GM19372 (cell line): ENCODE results near the gene SERPINA4.

Source experiments
- ATAC-seq: cut with Tn5 transposase; IDR thresholded peaks from one replicate; pipeline ENCODE4 v1.9.1; 2021; ENCODE audit warnings: mild to moderate bottlenecking, low read depth, moderate library complexity; ENCODE audit not compliant: unreplicated experiment

SERPINA4 gene

DNA sequence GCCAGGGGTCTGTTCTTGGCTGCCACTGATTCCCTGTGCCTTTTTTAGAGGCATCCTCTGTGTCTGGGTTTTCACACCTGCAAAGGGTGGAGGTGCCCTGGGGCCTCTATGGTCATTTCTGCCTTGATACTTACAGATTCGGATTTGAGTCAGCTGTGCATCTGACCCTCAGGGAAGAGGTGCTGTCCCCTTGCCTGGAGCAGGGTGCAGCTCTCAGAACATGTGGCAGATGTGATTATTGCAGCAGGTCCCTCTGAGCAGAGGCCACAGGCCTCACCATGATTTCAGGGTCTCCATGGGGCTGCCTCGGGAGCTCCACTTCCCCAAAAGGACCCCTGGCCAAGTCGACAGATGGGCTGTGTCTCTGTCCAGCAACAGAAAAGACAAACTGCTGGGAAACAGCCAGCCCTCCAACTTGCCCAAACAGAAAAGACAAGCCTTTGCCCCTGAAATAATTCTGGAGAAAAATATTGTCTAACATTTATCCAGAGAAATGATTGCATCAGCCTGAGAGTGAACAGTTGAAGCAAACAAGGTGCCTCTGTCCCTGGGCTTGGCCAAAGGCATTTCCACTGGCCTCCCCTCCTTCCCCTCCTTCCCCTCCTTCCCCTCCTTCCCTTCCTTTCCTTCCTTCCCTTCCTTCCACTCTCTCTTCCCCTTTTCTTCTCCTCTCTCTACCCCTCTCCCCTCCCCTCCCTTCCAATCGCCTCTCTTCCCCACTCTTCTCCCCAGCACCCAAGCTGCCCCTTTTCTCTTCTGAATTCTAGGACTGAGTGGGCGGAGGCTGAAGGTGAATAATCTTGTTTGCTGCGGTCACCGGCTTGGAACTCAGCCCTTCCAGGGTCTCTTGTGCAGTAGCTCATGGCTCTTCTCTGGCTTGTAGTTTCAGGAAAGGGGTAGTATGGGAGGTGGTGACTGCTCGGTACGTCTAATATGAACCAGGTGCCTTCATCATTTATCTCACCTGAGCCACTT lies 51.6 kb downstream of the SERPINA4 start:
- ATAC-seq: no peak

DNA sequence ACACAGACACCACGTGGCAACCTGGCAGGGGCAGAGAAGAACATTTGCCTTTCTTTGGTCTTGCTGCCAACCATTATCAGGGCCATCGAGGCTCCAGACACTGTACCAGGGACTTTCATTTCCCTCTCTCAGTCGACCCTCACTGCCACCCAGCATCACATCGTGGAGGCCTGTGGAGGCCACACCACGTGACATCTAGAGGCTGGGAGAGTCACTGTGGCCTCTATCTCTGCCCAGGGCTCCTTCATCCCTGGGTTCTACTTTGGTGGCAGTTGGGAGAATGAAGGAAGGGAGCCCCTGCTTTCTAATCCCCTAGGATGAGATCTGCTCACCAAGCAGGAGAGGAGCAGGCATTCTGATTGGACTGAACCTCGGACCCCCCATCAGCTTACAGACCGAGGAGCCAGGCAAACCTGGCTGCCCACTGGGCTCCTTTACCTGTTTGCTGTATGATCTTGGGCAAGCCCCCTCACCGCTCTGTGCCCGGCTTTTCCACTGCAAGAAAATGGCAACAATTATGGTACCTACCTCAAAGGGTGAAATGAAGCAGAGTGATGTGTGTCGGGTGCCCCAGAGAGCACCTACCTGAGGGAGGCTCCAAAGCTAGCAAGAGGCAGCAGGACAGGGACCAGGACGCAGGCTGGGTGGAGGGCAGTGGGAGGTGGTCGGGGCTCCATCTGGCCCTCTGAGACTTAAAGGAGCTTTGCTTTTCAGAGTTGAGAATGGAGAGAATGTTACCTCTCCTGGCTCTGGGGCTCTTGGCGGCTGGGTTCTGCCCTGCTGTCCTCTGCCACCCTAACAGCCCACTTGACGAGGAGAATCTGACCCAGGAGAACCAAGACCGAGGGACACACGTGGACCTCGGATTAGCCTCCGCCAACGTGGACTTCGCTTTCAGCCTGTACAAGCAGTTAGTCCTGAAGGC lies 52.7 kb downstream of the SERPINA4 start:
- no peak for ATAC-seq

DNA sequence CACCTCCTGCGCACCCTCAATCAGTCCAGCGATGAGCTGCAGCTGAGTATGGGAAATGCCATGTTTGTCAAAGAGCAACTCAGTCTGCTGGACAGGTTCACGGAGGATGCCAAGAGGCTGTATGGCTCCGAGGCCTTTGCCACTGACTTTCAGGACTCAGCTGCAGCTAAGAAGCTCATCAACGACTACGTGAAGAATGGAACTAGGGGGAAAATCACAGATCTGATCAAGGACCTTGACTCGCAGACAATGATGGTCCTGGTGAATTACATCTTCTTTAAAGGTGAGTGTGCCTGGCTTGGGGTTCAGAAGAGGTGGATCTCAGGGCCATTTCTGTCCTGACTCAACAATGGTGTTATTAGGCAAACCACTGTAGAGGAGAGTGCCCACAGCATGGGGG lies 53.6 kb downstream of the SERPINA4 start:
- no peak for ATAC-seq

DNA sequence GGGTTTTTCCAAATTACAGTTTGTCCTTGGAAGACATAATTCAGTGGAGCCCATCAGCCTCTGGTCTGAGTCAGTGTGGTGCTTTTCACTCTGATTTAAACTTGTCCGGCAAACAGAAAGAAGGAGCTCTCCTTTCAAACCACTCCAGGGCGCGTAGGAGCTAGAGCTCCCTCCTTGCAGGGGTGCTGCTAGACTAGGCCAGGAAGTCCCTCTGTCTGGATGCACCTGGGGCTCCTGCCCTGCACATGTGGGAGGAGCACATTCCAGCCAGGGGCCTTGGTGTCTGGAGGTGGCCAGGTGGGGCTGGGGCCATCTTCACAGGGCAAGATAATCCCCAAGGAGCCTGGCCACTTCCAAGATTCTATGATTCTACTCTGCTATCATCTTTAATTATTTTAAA lies 54.0 kb downstream of the SERPINA4 start:
- no peak for ATAC-seq

DNA sequence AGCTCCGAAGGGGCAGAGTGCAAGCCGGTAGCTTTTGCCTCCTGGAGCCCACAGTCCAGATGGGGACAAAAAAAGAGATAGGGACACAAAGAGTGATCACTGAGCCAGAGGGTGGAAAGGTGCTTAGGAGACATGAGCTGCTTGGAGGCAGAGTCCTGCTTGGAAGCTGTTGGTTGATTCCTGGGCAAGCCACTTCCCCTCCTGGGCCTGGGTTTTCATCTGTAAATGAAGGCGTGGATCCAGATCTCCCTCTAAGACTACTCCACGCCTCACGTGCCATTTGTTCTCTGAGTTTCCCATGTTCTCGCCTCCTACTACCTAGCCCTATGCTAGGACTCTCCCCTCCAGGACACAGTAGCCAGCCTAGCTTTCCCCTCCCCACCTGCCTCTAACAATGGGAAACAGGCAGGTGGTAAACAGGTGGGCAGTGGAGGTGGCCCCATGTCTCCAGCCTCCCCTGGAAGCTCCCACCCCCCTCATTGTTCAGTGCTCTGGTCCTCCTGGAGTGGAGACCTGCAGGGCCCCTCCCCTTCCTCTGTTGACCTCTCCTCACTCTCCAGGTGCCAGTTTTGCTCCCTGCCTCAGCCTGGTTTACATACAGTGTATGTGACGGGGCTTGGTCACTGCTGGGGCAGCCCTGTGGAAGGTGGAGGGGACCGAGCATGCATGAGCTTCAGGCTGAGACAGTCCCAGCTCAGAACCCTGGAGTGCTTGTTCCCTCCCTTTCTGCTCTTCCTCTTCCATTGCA lies 54.8 kb downstream of the SERPINA4 start:
- ATAC-seq: no peak

DNA sequence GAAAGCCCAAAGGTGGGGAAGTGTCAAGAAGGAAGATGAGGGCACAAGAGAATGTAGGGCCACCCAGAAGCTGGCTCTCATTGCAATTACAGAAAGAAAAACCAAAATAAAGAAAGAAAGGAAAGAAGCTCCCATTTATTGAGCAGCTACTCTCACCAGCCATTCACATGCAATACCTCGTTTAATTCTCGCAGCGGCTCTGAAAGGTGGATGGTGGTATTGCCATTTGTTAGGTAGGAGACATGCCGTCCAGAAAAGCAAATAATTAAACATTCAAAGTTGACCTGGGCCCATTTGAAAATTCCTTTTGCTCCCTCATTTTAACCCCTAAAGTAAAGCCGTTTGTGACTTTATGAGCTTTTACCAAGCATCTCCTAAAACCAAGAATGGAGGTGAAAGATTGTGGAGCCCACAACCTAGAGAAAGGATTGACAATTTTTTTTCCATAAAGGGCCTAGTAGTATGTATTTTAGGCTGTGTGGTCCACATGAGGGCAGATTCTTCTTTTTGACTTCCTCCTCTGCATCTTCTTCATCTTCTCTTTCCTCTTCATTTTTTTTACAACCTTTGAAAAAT lies 56.2 kb downstream of the SERPINA4 start:
- no peak for ATAC-seq

DNA sequence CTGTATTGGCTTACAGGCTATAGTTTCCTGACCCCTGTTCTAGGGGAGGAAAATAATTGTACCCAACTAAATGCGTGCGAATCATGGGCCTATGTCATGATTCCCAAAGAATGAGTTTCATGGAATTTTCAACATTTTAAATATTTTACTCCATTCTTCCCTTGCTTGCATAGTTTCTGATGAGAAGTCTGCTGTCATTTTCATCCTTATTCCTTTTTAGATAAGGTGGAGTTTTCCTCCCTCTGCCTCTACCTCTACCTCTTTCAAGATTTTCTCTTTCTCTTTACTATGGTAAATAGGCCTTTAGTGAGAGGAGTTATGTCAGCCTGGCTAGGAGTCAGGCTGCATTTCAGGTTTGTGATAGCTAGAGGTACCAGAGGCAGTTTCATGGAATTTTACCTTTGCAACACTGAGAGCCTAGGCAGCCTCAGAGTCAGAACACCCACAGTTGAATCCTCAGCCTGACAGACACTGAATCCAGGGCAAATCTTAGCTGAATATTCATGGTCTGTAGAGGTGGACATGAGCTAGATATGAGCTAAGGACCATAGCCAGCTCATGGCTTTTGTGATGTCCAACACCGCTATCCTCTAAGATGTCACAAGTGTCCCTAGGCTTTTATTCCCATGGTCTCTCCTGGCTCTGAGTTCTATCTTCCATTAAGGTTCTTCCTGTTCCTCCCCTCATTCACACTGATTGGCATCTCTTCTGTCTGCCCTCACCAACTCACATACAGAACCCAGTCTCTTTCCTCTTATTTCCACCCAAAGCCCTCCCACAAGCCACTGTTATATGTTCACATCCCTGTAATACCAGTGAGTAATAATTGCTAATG lies 57.0 kb downstream of the SERPINA4 start:
- ATAC-seq: no peak

DNA sequence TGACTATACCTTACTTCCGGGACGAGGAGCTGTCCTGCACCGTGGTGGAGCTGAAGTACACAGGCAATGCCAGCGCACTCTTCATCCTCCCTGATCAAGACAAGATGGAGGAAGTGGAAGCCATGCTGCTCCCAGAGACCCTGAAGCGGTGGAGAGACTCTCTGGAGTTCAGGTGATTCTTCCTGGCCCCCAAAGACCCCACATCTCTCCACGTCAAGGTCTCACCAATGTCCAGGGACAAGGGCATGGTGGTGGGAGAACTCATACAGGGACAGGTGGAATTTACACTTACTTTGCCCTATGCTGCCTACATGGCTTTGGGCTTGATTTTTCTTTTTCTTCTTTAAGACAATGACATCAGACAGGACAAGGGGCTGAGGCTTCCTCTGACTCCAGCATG lies 58.1 kb downstream of the SERPINA4 start:
- ATAC-seq: no peak
